Natural killer cell (primary cell): ENCODE data around the gene XRRA1. TPM values are rescaled to one million over a fixed set of nuclear protein-coding genes. Genes with fewer than 3 reads are reported as not detected.
"Not testable (repeated sequence)": the region's sequence is repeated elsewhere in the genome, so short reads cannot be mapped to it uniquely, and the experiment has no call there.

Experiments
- ATAC-seq, 3 donors: fragments of 150-1000 bp in 2 of 3; fragments of 200-7000 bp in 1 of 3; cut with Tn5 transposase; 1 replicate in 1 of 3; 2 replicates in 2 of 3; pipeline ENCODE4 v1.10.0; 2021; ENCODE audit warnings: mild to moderate bottlenecking in 2 of 3, moderate library complexity in 2 of 3
- DNase-seq, 2 donors: peaks; one replicate each; pipeline versions ENCODE4 v3.0.0 to v3.0.0-alpha.2; 2013 to 2021; ENCODE audit warnings: mixed read lengths in 1 of 2
- H3K27ac ChIP-seq: one replicate; pipeline ENCODE4 v1.5.1; 2013; ENCODE audit warnings: mild to moderate bottlenecking, low read length
- H3K27me3 ChIP-seq: one replicate; pipeline ENCODE4 v1.6.1; 2013; ENCODE audit warnings: low read length; ENCODE audit not compliant: control insufficient read depth, insufficient read depth
- H3K36me3 ChIP-seq: one replicate; pipeline ENCODE4 v1.6.1; 2013; ENCODE audit warnings: low read length; ENCODE audit not compliant: control insufficient read depth, insufficient read depth
- H3K4me1 ChIP-seq: one replicate; pipeline ENCODE4 v1.6.1; 2013; ENCODE audit warnings: low read length; ENCODE audit not compliant: control insufficient read depth, insufficient read depth
- H3K4me3 ChIP-seq: one replicate; pipeline ENCODE4 v1.5.1; 2013; ENCODE audit warnings: low read length
- H3K9me3 ChIP-seq: one replicate; pipeline ENCODE4 v1.6.1; 2013; ENCODE audit warnings: low read length; ENCODE audit not compliant: control insufficient read depth, insufficient read depth
- H3K27ac Mint-ChIP-seq, 2 donors: one replicate each; pipeline ENCODE4 v1.8.0; 2022; ENCODE audit warnings: mild to moderate bottlenecking in 2 of 2, mixed read lengths in 2 of 2, moderate library complexity in 1 of 2
- H3K27me3 Mint-ChIP-seq, 2 donors: one replicate each; pipeline ENCODE4 v1.8.0; 2022; ENCODE audit warnings: low read depth in 2 of 2, mixed read lengths in 2 of 2
- H3K36me3 Mint-ChIP-seq: one replicate; pipeline ENCODE4 v1.8.0; 2022; ENCODE audit warnings: mixed read lengths
- H3K4me1 Mint-ChIP-seq, 2 donors: one replicate each; pipeline ENCODE4 v1.8.0; 2022; ENCODE audit warnings: mixed read lengths in 2 of 2
- H3K4me3 Mint-ChIP-seq: one replicate; pipeline ENCODE4 v1.8.0; 2022; ENCODE audit warnings: mild to moderate bottlenecking, moderate library complexity, mixed read lengths
- H3K9me3 Mint-ChIP-seq, 2 donors: one replicate each; pipeline ENCODE4 v1.8.0; 2022; ENCODE audit warnings: mixed read lengths in 2 of 2
- WGBS: methylation state at CpG from one replicate; pipeline ENCODE4 v1.1.7; 2013; ENCODE audit warnings: missing lambda C conversion rate; ENCODE audit not compliant: insufficient coverage; 5-methylcytosine and 5-hydroxymethylcytosine counted together
- intact Hi-C: fragments of 100-400 bp; cut with micrococcal nuclease; formaldehyde crosslinking; loops from one replicate; pipeline ENCODE4 v1.14.2; 2022
- total RNA-seq, 4 donors: library from RNA; stranded (reverse); fragments of 120-200 nt in 1 of 4; gene quantifications; one replicate each; pipeline versions ENCODE4 v1.2.3 to v1.2.4, GENCODE V29; 2013 to 2022
- TF ChIP-seq, protein P1 (sequence below): fragments of 200-600 bp; IDR thresholded peaks from one replicate; pipeline ENCODE4 v1.8.0; 2022; ENCODE audit warnings: antibody characterized with exemption

Gene XRRA1
- total RNA-seq, 3 donors from 2014 or later (not counting 1 experiment from before 2014, with no cell fraction given): 12.7 to 14.3 (median 14.3) TPM

DNA sequence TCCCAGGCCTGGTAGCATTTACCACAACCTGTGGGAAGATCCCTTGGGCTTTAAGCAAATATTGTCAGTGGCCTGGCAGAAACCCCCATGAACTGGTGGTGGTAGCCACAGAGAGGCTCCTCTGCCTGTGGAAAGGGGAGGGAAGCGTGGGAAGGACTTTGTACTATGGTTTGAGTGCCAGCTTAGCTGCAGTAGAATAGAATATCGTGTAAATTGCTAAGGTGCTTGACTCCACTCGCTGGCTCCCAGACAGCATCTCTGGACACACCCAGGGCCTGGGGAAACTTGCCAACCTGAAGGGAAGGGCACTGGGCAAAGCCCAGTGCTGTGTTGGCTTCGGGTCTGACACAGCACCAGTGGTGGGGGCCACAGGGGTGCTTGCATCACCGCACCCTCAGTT lies 52.6 kb downstream of the XRRA1 start:
- DNase-seq: no peak
- no peaks in the 10 kb centered on the region for H3K4me1 Mint-ChIP-seq
- H3K27ac ChIP-seq: no peak overlapping the region
- H3K27ac Mint-ChIP-seq: no peak overlapping the region
- ATAC-seq: no peak
- no peak overlapping the region for H3K4me3 ChIP-seq
- intact Hi-C loops: no loop called here
- H3K27me3 Mint-ChIP-seq: no peaks in the 10 kb centered on the region
- no peaks in the 10 kb centered on the region for H3K4me1 ChIP-seq
- TF ChIP-seq, protein P1, sequence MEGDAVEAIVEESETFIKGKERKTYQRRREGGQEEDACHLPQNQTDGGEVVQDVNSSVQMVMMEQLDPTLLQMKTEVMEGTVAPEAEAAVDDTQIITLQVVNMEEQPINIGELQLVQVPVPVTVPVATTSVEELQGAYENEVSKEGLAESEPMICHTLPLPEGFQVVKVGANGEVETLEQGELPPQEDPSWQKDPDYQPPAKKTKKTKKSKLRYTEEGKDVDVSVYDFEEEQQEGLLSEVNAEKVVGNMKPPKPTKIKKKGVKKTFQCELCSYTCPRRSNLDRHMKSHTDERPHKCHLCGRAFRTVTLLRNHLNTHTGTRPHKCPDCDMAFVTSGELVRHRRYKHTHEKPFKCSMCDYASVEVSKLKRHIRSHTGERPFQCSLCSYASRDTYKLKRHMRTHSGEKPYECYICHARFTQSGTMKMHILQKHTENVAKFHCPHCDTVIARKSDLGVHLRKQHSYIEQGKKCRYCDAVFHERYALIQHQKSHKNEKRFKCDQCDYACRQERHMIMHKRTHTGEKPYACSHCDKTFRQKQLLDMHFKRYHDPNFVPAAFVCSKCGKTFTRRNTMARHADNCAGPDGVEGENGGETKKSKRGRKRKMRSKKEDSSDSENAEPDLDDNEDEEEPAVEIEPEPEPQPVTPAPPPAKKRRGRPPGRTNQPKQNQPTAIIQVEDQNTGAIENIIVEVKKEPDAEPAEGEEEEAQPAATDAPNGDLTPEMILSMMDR: no peak
- H3K27me3 ChIP-seq: no peaks in the 10 kb centered on the region
- H3K36me3 ChIP-seq: no peaks in the 10 kb centered on the region
- peaks cover 6% of the 10 kb centered on the region for H3K9me3 ChIP-seq
- H3K4me3 Mint-ChIP-seq: no peak overlapping the region
- peaks cover 66% of the 10 kb centered on the region for H3K36me3 Mint-ChIP-seq
- WGBS: 98% methylated on average over 5 of the region's 5 CpGs
- H3K9me3 Mint-ChIP-seq: peaks cover 19 to 29% of the 10 kb centered on the region in 2 donors

DNA sequence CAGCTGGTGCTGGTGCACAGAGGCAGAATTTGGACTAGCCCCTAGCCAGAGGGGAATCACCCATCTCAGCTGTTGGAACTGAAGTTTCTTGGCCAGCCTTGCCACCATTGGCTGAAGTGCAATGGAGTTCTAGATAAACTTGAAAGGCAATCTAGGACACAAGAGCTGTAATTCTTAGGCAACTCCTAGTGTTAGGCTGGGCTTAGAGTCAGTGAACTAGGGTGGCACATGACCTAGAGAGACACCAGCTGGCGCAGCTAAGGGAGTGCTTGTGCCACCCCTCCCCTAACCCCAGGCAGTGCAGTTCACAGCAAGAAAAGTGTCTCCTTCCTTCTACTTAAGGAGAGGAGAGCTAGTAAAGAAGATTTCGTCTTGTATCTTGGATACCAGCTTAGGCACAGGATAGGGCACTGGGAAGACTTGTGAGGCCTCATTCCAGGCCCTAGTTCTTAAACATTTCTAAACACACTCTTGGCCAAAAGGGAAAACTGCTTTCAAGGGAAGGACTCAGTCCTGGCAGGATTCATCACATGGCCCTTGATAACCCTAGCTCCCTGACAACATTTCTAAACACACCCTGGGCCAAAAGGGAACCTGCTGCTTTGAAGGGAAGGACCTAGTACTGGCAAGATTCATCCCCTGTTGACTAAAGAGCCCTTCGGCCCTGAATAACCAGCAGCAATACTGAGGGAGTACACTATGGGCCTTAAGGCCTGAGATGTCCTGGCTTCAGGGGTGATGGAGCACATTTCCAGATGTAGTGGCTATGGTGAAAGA lies 53.4 kb downstream of the XRRA1 start:
- Mint-ChIP-seq H3K27ac (no peak overlapping the region), H3K27me3 (no peaks in the 10 kb centered on the region), H3K4me3 (no peak overlapping the region), H3K4me1 (no peaks in the 10 kb centered on the region), H3K9me3 (peaks cover 19 to 29% of the 10 kb centered on the region in 2 donors), H3K36me3 (peaks cover 59% of the 10 kb centered on the region)
- intact Hi-C loops: no loop called here
- WGBS: 100% methylated on average over 3 of the region's 3 CpGs
- Histone ChIP-seq H3K36me3 (no peaks in the 10 kb centered on the region), H3K9me3 (peaks cover 6% of the 10 kb centered on the region), H3K27me3 (no peaks in the 10 kb centered on the region), H3K4me3 (no peak overlapping the region), H3K4me1 (no peaks in the 10 kb centered on the region), H3K27ac (no peak overlapping the region)
- TF ChIP-seq, protein P1: no peak
- DNase-seq (no peak), ATAC-seq (no peak)

DNA sequence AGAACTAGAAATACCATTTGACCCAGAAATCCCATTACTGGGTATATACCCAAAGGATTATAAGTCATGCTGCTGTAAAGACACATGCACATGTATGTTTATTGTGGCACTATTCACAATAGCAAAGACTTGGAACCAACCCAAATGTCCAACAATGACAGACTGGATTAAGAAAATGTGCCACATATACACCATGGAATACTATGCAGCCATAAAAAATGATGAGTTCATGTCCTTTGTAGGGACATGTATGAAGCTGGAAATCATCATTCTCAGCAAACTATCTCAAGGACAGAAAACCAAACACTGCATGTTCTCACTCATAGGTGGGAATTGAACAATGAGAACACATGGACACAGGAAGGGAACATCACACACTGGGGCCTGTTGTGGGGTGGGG lies 55.9 kb downstream of the XRRA1 start:
- not testable (repeated sequence) for ATAC-seq
- H3K9me3 Mint-ChIP-seq: peaks cover 13 to 27% of the 10 kb centered on the region in 2 donors

DNA sequence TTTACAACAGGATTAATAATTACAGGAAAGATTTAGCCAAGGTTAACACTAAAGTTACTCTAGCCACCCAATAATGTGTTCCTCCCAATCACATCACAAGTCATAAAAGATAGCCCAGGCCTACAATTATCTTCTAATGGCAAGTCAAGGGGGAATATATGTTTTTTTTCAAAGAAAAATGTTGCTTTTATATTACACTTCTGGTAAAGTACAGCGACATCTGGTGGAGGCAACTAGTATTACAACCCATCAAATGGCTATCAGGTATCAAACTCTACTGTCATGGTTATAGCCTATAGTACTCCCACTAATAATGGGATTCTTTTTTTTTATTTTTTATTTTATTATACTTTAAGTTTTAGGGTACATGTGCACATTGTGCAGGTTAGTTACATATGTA lies 71.8 kb downstream of the XRRA1 start:
- H3K27me3 Mint-ChIP-seq: no peaks in the 10 kb centered on the region
- intact Hi-C loops: no loop called here
- H3K4me1 Mint-ChIP-seq: no peaks in the 10 kb centered on the region
- TF ChIP-seq, protein P1: peak; percentile 55
- whole genome bisulfite sequencing: 86% methylated on average over 1 of the region's 1 CpG
- no peak overlapping the region for H3K27ac Mint-ChIP-seq
- peaks cover 12% of the 10 kb centered on the region for H3K36me3 ChIP-seq
- no peaks in the 10 kb centered on the region for H3K4me1 ChIP-seq
- peaks cover 5% of the 10 kb centered on the region for H3K9me3 ChIP-seq
- DNase-seq (peak in 1 of 2 donors; percentile 21), ATAC-seq (no peak)
- no peaks in the 10 kb centered on the region for H3K9me3 Mint-ChIP-seq
- no peak overlapping the region for H3K4me3 ChIP-seq
- no peaks in the 10 kb centered on the region for H3K27me3 ChIP-seq
- H3K4me3 Mint-ChIP-seq: no peak overlapping the region
- peaks cover 20% of the 10 kb centered on the region for H3K36me3 Mint-ChIP-seq
- no peak overlapping the region for H3K27ac ChIP-seq

More for the DNA sequence above, 55.9 kb downstream of the XRRA1 start:
- H3K27ac Mint-ChIP-seq, H3K27ac ChIP-seq, H3K4me3 ChIP-seq, H3K27me3 Mint-ChIP-seq, H3K27me3 ChIP-seq, DNase-seq, intact Hi-C loops, H3K9me3 ChIP-seq, H3K4me3 Mint-ChIP-seq, H3K4me1 ChIP-seq, H3K36me3 ChIP-seq, H3K4me1 Mint-ChIP-seq: not testable (repeated sequence)
- peaks cover 63% of the 10 kb centered on the region for H3K36me3 Mint-ChIP-seq
